Spleen (tissue), 11 donors: ENCODE measurements around the gene TSHZ2. TPM values are rescaled to one million over a fixed set of nuclear protein-coding genes. Genes with fewer than 3 reads are reported as not detected.
A peak's percentile ranks its signal among the peaks of the same experiment; 100 is the strongest.

Experiments
- DNase-seq: peaks from one replicate; pipeline ENCODE4 v3.0.0-alpha.2; 2020
- H3K27ac ChIP-seq, 8 donors: fragments of 200-600 bp; sonication (generic) in 7 of 8; 1 replicate in 4 of 8; 2 replicates in 4 of 8; pipeline versions ENCODE4 v1.5.0 to v1.8.0; 2016 to 2021; ENCODE audit warnings: inconsistent platforms in 4 of 8, mild to moderate bottlenecking in 4 of 8, moderate library complexity in 1 of 8
- H3K27me3 ChIP-seq, 7 donors: fragments of 200-600 bp; sonication (generic) in 6 of 7; replicated peaks in 1 of 7; 1 replicate in 4 of 7; 2 replicates in 3 of 7; pipeline versions ENCODE4 v1.5.0 to v1.8.0; 2016 to 2021; ENCODE audit warnings: inconsistent platforms in 3 of 7, mild to moderate bottlenecking in 1 of 7
- H3K36me3 ChIP-seq, 6 donors: fragments of 200-600 bp; sonication (generic) in 5 of 6; 1 replicate in 4 of 6; 2 replicates in 2 of 6; pipeline versions ENCODE4 v1.5.0 to v1.8.0; 2016 to 2021; ENCODE audit warnings: inconsistent platforms in 2 of 6
- H3K4me1 ChIP-seq, 6 donors: fragments of 200-600 bp; sonication (generic) in 5 of 6; 1 replicate in 3 of 6; 2 replicates in 3 of 6; pipeline versions ENCODE4 v1.5.0 to v1.8.0; 2016 to 2021; ENCODE audit warnings: inconsistent platforms in 3 of 6
- H3K4me3 ChIP-seq, 8 donors: fragments of 200-600 bp; sonication (generic) in 7 of 8; 1 replicate in 4 of 8; 2 replicates in 4 of 8; pipeline versions ENCODE4 v1.5.0 to v1.8.0; 2016 to 2021; ENCODE audit warnings: inconsistent platforms in 4 of 8, mild to moderate bottlenecking in 4 of 8, moderate library complexity in 2 of 8
- H3K9me3 ChIP-seq, 8 donors: fragments of 200-600 bp; sonication (generic) in 7 of 8; 1 replicate in 4 of 8; 2 replicates in 4 of 8; pipeline versions ENCODE4 v1.5.0 to v1.8.0; 2016 to 2021; ENCODE audit warnings: inconsistent platforms in 4 of 8
- CTCF ChIP-seq, 11 experiments: fragments of 200-600 bp in 7 of 11; fragments of 450-650 bp in 4 of 11; sonication (generic) in 4 of 11; IDR thresholded peaks in 8 of 11; conservative IDR thresholded peaks in 3 of 11; 1 replicate in 7 of 11; 2 replicates in 4 of 11; pipeline versions ENCODE4 v1.4.0 to v1.8.0; 2016 to 2021; ENCODE audit warnings: antibody characterized with exemption in 11 of 11, inconsistent platforms in 4 of 11, mild to moderate bottlenecking in 1 of 11
- POLR2A ChIP-seq, 3 donors: fragments of 450-650 bp; IDR thresholded peaks; one replicate each; pipeline ENCODE4 v1.5.1; 2017; ENCODE audit warnings: antibody characterized with exemption in 3 of 3, mild to moderate bottlenecking in 1 of 3
- POLR2AphosphoS5 ChIP-seq, 3 donors: sonication (generic); formaldehyde crosslinking; IDR thresholded peaks; one replicate each; pipeline ENCODE4 v1.5.1; 2017; ENCODE audit warnings: antibody characterized with exemption in 3 of 3
- WGBS, 5 donors: extraction: QIAGEN DNeasy Blood & Tissue Kit in 3 of 5; methylation state at CpG; one replicate each; pipeline versions ENCODE4 v1.1.5 to v1.1.7; 2013 to 2018; 5-methylcytosine and 5-hydroxymethylcytosine counted together
- intact Hi-C: fragments of 100-400 bp; cut with DNase I; formaldehyde crosslinking; loops from one replicate; pipeline ENCODE4 v1.15.0; 2023; ENCODE audit warnings: low total_unique reads
- polyA plus RNA-seq, 3 donors: library from polyadenylated mRNA; stranded (reverse); fragments of 200-250 nt; gene quantifications; one replicate each; pipeline ENCODE4 v1.2.1, GENCODE V29; 2013
- total RNA-seq, 7 donors: library from RNA; depleted of rRNA in 3 of 7; stranded (reverse); fragments of >200 nt in 3 of 7; fragmentation: NEBNext Ultra II Directional in 4 of 7; extraction: Animal tissue kit (Norgen Biotek cat#: 25700) in 4 of 7; gene quantifications; one replicate each; pipeline versions ENCODE4 v1.1.0 to v1.2.1, GENCODE V29; 2016 to 2021
- donor health status: healthy with polysubstance abuse.
- donor health status: DM: no; HTN: no; CAD: no; lungs with moderate emphysema.
- donor health status: DM: no; HTN: no; CAD: no.
- donor health status: Bipolar disorder and iron deficiency.
- donor health status: healthy.
- donor health status: DM: no; HTN: no; CAD: no.
- donor health status: DM: yes; HTN: yes; CAD: no.

TSHZ2 gene
- total and polyA plus RNA-seq, 10 donors: 0.86 to 19.2 (median 15.7) TPM

DNA sequence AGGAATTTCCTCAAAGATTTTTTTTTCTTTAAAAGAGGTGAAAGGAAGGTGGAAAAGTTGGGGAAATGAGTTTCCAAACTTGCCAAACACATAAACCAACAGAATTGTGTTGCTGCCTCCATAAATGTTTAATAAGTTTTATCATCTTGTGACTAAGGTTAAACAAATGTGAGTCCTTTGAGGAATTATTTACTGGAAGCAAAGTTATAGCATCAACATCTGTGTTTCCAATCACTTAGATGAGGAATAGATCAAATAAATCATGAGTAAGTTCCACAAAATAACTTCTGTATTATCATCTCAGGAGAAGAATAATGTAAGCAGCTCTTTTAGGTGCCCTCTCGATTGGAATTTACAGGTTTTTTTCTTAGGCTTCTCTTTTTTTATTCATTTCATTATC lies 20.5 kb downstream of the TSHZ2 start:
- H3K36me3 ChIP-seq: no peaks in the 10 kb centered on the region
- H3K27me3 ChIP-seq: no peaks in the 10 kb centered on the region
- intact Hi-C loops: no loop called here
- TF ChIP-seq POLR2A (IDR thresholded peaks at IDR 0.05) (no peak), POLR2AphosphoS5 (IDR thresholded peaks at IDR 0.05) (no peak), CTCF (IDR thresholded peaks at IDR 0.05 in 8 of 11, conservative IDR thresholded peaks at IDR 0.05 in 3 of 11) (no peak)
- DNase-seq: no peak
- no peaks in the 10 kb centered on the region for H3K9me3 ChIP-seq
- WGBS, 5 donors: 64 to 86% (median 75%) methylated on average over 1 of the region's 1 CpG
- no peak overlapping the region for H3K4me3 ChIP-seq
- peak overlapping the region in 1 of 8 donors; percentile 5 for H3K27ac ChIP-seq
- peaks cover 0 to 22% (median 8%) of the 10 kb centered on the region in 6 donors for H3K4me1 ChIP-seq

GRCh38 chr20:52993076-52993475 lies 20.9 kb downstream of the TSHZ2 start:
- intact Hi-C loops: no loop called here
- 35 to 41% (median 37%) methylated on average over 3 of the region's 3 CpGs for WGBS, 5 donors
- TF ChIP-seq POLR2AphosphoS5 (IDR thresholded peaks at IDR 0.05): no peak
- no peak for TF ChIP-seq POLR2A (IDR thresholded peaks at IDR 0.05)
- TF ChIP-seq CTCF (IDR thresholded peaks at IDR 0.05 in 8 of 11, conservative IDR thresholded peaks at IDR 0.05 in 3 of 11): no peak
- Histone ChIP-seq H3K9me3 (no peaks in the 10 kb centered on the region), H3K27me3 (no peaks in the 10 kb centered on the region), H3K36me3 (no peaks in the 10 kb centered on the region), H3K4me3 (no peak overlapping the region), H3K27ac (peak overlapping the region in 1 of 8 donors; percentile 5), H3K4me1 (peaks cover 0 to 22% (median 8%) of the 10 kb centered on the region in 6 donors)
- no peak for DNase-seq

DNA sequence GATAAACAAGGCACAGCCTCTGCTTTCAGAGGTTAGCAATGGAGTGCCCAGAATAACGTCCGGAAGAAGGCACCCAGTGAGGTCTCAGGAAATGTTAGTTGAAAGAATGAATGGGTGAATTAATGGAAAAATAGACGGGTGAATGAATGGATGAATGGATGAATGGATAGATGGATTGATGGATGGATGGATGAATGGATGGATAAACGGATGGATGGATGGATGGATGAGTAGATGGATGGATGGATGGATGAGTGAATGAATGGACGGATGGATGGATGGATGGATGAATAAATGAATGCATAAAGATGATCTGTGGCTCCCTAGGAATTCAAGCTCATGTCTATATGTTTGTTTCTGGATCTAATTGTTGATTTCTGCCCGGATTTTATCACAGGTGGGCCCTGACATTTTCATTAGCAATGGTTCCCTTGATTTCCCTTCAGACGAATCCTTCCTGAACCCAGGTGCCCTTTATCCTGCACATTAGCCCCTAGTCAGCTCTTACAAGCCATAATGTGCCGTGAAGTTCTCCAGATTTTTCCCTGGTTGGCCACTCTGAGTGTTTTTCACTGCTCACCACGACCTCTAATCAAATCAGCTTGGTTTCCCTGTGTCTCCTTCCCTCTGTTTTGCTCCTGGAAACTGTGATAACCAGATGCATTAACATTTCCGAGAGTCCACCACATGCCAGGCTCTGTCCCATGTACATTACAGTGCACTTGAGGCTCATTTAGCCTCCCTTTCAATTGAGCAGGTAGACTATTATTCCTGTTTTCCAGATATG lies 22.2 kb downstream of the TSHZ2 start:
- TF ChIP-seq CTCF (IDR thresholded peaks at IDR 0.05 in 8 of 11, conservative IDR thresholded peaks at IDR 0.05 in 3 of 11) (no peak), POLR2A (IDR thresholded peaks at IDR 0.05) (no peak), POLR2AphosphoS5 (IDR thresholded peaks at IDR 0.05) (no peak)
- no peaks in the 10 kb centered on the region for H3K36me3 ChIP-seq
- no peak for DNase-seq
- WGBS, 5 donors: 70 to 85% (median 76%) methylated on average over 10 of the region's 10 CpGs
- no peak overlapping the region for H3K4me3 ChIP-seq
- no peaks in the 10 kb centered on the region for H3K9me3 ChIP-seq
- no peaks in the 10 kb centered on the region for H3K27me3 ChIP-seq
- peaks cover 0 to 22% (median 8%) of the 10 kb centered on the region in 6 donors for H3K4me1 ChIP-seq
- intact Hi-C loops: no loop called here
- no peak overlapping the region for H3K27ac ChIP-seq

DNA sequence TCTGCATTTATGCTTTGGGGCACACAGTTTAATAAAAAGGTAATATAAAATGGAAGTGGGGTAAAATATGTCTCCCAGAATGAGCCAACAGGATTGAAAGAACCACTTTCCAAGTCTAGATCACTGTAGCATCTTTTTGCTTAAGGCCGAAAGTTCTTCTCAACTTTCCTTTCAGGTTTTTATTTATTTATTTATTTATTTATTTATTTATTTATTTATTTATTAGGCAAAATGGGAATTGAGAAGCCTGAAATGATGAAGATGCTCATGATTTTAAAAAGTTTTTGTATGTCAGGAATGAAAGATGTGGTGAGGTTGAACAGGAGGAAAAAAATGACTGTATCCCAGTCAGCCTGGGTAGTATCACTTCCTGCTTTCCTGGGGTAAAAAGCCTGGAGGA lies 24.0 kb downstream of the TSHZ2 start:
- 98 to 100% (median 99%) methylated on average over 1 of the region's 1 CpG for WGBS, 5 donors
- no peak for TF ChIP-seq CTCF (IDR thresholded peaks at IDR 0.05 in 8 of 11, conservative IDR thresholded peaks at IDR 0.05 in 3 of 11)
- no peak for TF ChIP-seq POLR2AphosphoS5 (IDR thresholded peaks at IDR 0.05)
- no peak for TF ChIP-seq POLR2A (IDR thresholded peaks at IDR 0.05)
- intact Hi-C loops: no loop called here

More for the DNA sequence above, 24.0 kb downstream of the TSHZ2 start:
- Histone ChIP-seq H3K36me3 (no peaks in the 10 kb centered on the region), H3K9me3 (no peaks in the 10 kb centered on the region), H3K27ac (no peak overlapping the region), H3K4me1 (peaks cover 0 to 22% (median 10%) of the 10 kb centered on the region in 6 donors), H3K27me3 (no peaks in the 10 kb centered on the region), H3K4me3 (no peak overlapping the region)
- DNase-seq: no peak
